K562 (cell line): ENCODE results near the gene LMAN1L. TPM values are rescaled to one million over a fixed set of nuclear protein-coding genes. Genes with fewer than 3 reads are reported as not detected.

ENCODE experiments used
- ATAC-seq: fragments of 200-7000 bp; cut with Tn5 transposase; 3 replicates; pipeline ENCODE4 v1.9.1; 2020; ENCODE audit warnings: moderate library complexity
- BruUV-seq: library from RNA; stranded (reverse); fragments of 400-500 nt; replicated peaks from 2 replicates; lab custom pipeline; 2021; lab: Mats Ljungman, UMichigan
- CTCF ChIA-PET: fragments of 300-600 bp; formaldehyde crosslinking; extraction: SDS; loops from one replicate; lab custom pipeline; 2021; ENCODE audit warnings: low intra/inter-chr PET ratio; lab: Yijun Ruan, JAX
- POLR2A ChIA-PET: fragments of 300-600, 350-650 bp; sonication (Branson Sonifier 250); formaldehyde crosslinking; extraction: SDS; loops from one replicate; lab custom pipeline; 2021; ENCODE audit warnings: antibody characterized with exemption, inconsistent platforms; lab: Yijun Ruan, JAX
- DNase-seq, 4 experiments: peaks; one replicate each; pipeline versions ENCODE4 v3.0.0 to v3.0.0-alpha.2; 2011 to 2018; ENCODE audit warnings: low spot score in 3 of 4, mixed read lengths in 3 of 4; ENCODE audit errors: extremely low read depth in 1 of 4
- FAIRE-seq: peaks from 2 replicates; lab custom pipeline; 2011; peaks lifted over from hg19 to GRCh38; lab: Jason Lieb, UNC
- H2AFZ ChIP-seq: 2 replicates; pipeline ENCODE4 v1.6.0; 2011; ENCODE audit warnings: low read depth, low read length, control low read depth, inconsistent platforms
- H3K27ac ChIP-seq: fragments of 200-600 bp; 3 replicates; pipeline ENCODE4 v1.8.0; 2011; ENCODE audit warnings: low read depth, mild to moderate bottlenecking, control low read depth, inconsistent platforms, low read length, moderate library complexity, mixed read lengths; ENCODE audit errors: extremely low read depth
- H3K27me3 ChIP-seq, 2 experiments: fragments of 300-600 bp in 1 of 2; 2 replicates in 1 of 2; 3 replicates in 1 of 2; pipeline versions ENCODE4 v1.6.0 to v1.8.0; 2011; ENCODE audit warnings: inconsistent platforms in 2 of 2, low read length in 2 of 2, mild to moderate bottlenecking in 1 of 2, mixed read lengths in 1 of 2, moderate library complexity in 1 of 2; ENCODE audit not compliant: control insufficient read depth in 2 of 2, insufficient read depth in 2 of 2
- H3K36me3 ChIP-seq: fragments of 300-600 bp; 3 replicates; pipeline ENCODE4 v1.8.0; 2011; ENCODE audit warnings: mild to moderate bottlenecking, low read length, inconsistent platforms; ENCODE audit not compliant: control insufficient read depth, insufficient read depth
- H3K4me1 ChIP-seq, 2 experiments: fragments of 200-600 bp in 1 of 2; replicated peaks in 1 of 2; 2 replicates in 1 of 2; 3 replicates in 1 of 2; pipeline versions ENCODE4 v1.5.1 to v1.8.0; 2011; ENCODE audit warnings: inconsistent platforms in 2 of 2, low read length in 2 of 2, mild to moderate bottlenecking in 1 of 2, mixed read lengths in 1 of 2, moderate library complexity in 1 of 2; ENCODE audit not compliant: control insufficient read depth in 2 of 2, insufficient read depth in 2 of 2
- H3K4me2 ChIP-seq: 2 replicates; pipeline ENCODE4 v1.6.1; 2011; ENCODE audit warnings: low read length, control low read depth, inconsistent platforms, mixed read lengths; ENCODE audit not compliant: insufficient read depth
- H3K4me3 ChIP-seq: fragments of 200-600 bp; sonication (generic), shearing (Covaris generic); 2 replicates; pipeline ENCODE4 v1.5.1; 2016; ENCODE audit warnings: control low read depth, inconsistent platforms
- H3K79me2 ChIP-seq: fragments of 200-600 bp; 3 replicates; pipeline ENCODE4 v1.8.0; 2011; ENCODE audit warnings: low read length, inconsistent platforms; ENCODE audit not compliant: control insufficient read depth, insufficient read depth
- H3K9ac ChIP-seq, 2 experiments: 2 replicates each; pipeline versions ENCODE4 v1.6.0 to v1.6.1; 2011; ENCODE audit warnings: low read depth in 2 of 2, low read length in 2 of 2, control low read depth in 1 of 2, inconsistent platforms in 1 of 2, mild to moderate bottlenecking in 1 of 2, mixed read lengths in 1 of 2; ENCODE audit not compliant: insufficient read depth in 1 of 2
- H3K9me1 ChIP-seq: one replicate; pipeline ENCODE4 v1.6.0; 2011; ENCODE audit warnings: inconsistent platforms, mild to moderate bottlenecking, low read length, moderate library complexity; ENCODE audit not compliant: control insufficient read depth, insufficient read depth
- H3K9me3 ChIP-seq: replicated peaks from 2 replicates; pipeline ENCODE4 v1.5.1; 2011; ENCODE audit warnings: low read depth, low read length, inconsistent platforms; ENCODE audit not compliant: control insufficient read depth, insufficient read depth
- H4K20me1 ChIP-seq: replicated peaks from 2 replicates; pipeline ENCODE4 v1.6.1; 2011; ENCODE audit warnings: low read length, inconsistent platforms, mixed read lengths; ENCODE audit not compliant: control insufficient read depth, insufficient read depth
- ELF4 ChIP-seq: fragments of 450-650 bp; formaldehyde crosslinking; IDR thresholded peaks from 2 replicates; pipeline ENCODE4 v1.4.0; 2022; ENCODE audit warnings: missing genetic modification characterization
- MTA2 ChIP-seq: fragments of 450-650 bp; IDR thresholded peaks from 2 replicates; pipeline ENCODE4 v1.6.1; 2016; ENCODE audit warnings: low read depth
- PHF20 ChIP-seq: fragments of 450-650 bp; IDR thresholded peaks from 2 replicates; pipeline ENCODE4 v1.6.1; 2018; ENCODE audit not compliant: partially characterized antibody
- TCF7 ChIP-seq: sonication (generic); IDR thresholded peaks from 2 replicates; pipeline ENCODE4 v1.6.1; 2016; ENCODE audit warnings: antibody characterized with exemption, borderline replicate concordance
- TEAD1 ChIP-seq, 2 experiments: fragments of 450-650 bp in 1 of 2; sonication (generic) in 1 of 2; formaldehyde crosslinking; IDR thresholded peaks; 2 replicates each; pipeline versions ENCODE4 v1.4.0 to v1.8.0; 2020 to 2022; ENCODE audit warnings: mild to moderate bottlenecking in 2 of 2, missing genetic modification reagents in 1 of 2
- TOE1 ChIP-seq, 2 experiments: fragments of 450-650 bp in 1 of 2; sonication (generic) in 1 of 2; formaldehyde crosslinking in 1 of 2; IDR thresholded peaks; 2 replicates each; pipeline versions ENCODE4 v1.7.1 to v1.8.0; 2016 to 2022; ENCODE audit warnings: borderline replicate concordance in 2 of 2, mild to moderate bottlenecking in 2 of 2, antibody characterized with exemption in 1 of 2, inconsistent platforms in 1 of 2, low read depth in 1 of 2, missing genetic modification reagents in 1 of 2, moderate library complexity in 1 of 2
- U2AF1 ChIP-seq: fragments of 200-400 bp; formaldehyde crosslinking; optimal IDR thresholded peaks from 2 replicates; pipeline ENCODE3; 2017; ENCODE audit warnings: mild to moderate bottlenecking, low read depth, low read length, moderate library complexity
- ZNF184 ChIP-seq: sonication (generic); formaldehyde crosslinking; IDR thresholded peaks from 2 replicates; pipeline ENCODE4 v1.5.0; 2020; ENCODE audit warnings: missing genetic modification reagents
- ZNF274 ChIP-seq: IDR thresholded peaks from 2 replicates; pipeline ENCODE4 v1.6.1; 2011; ENCODE audit warnings: low read depth, mild to moderate bottlenecking, low read length, moderate library complexity, borderline replicate concordance
- ZNF431 ChIP-seq: sonication (generic); formaldehyde crosslinking; IDR thresholded peaks from 2 replicates; pipeline ENCODE4 v1.8.0; 2022; ENCODE audit warnings: mild to moderate bottlenecking, missing genetic modification reagents
- ZNF695 ChIP-seq: fragments of 450-650 bp; formaldehyde crosslinking; IDR thresholded peaks from 2 replicates; pipeline ENCODE4 v1.4.0; 2020; ENCODE audit warnings: mild to moderate bottlenecking, moderate library complexity
- ZZZ3 ChIP-seq: fragments of 450-650 bp; IDR thresholded peaks from 2 replicates; pipeline ENCODE4 v1.6.1; 2016; ENCODE audit warnings: antibody characterized with exemption, mild to moderate bottlenecking, moderate library complexity
- WGBS: fragments of 100-300 bp; shearing (Covaris generic); methylation state at CpG from one replicate; pipeline ENCODE4 v1.1.6; 2016; ENCODE audit warnings: low coverage, mixed read lengths; ENCODE audit not compliant: insufficient coverage; ENCODE audit errors: missing lambda C conversion rate; 5-methylcytosine and 5-hydroxymethylcytosine counted together
- in situ Hi-C: fragments of 300-500 bp; cut with MboI; formaldehyde crosslinking; loops from 4 replicates; pipeline ENCODE4 v1.15.0; 2018; ENCODE audit warnings: inconsistent platforms, mixed read lengths
- intact Hi-C: fragments of 100-400 bp; cut with micrococcal nuclease; formaldehyde crosslinking; loops from 2 replicates; pipeline ENCODE4 v1.14.2; 2022
- polyA plus RNA-seq, 8 experiments: library from polyadenylated mRNA; depleted of rRNA in 4 of 8; stranded (reverse) in 5 of 8; unstranded in 3 of 8; fragments of >200 nt; fragmentation: Nextera tagmentation in 2 of 8; fragmentation: Illumina TruSeq in 1 of 8; extraction: Ambion mirVana in 2 of 8; extraction: Trizol in 1 of 8; gene quantifications; 2 replicates each; pipeline versions ENCODE4 v1.2.1 to v1.2.3, GENCODE V29; 2011 to 2014; ENCODE audit warnings: inconsistent platforms in 1 of 8, missing spikeins in 1 of 8
- total RNA-seq, 7 experiments: library from RNA; depleted of rRNA in 6 of 7; stranded (reverse); fragments of >200 nt in 6 of 7; fragmentation: Illumina TruSeq in 2 of 7; extraction: Trizol in 2 of 7; gene quantifications; 2 replicates each; pipeline versions ENCODE4 v1.2.1 to v1.2.3, GENCODE V29; 2011 to 2021; ENCODE audit warnings: low replicate concordance in 1 of 7
- TF ChIP-seq, protein P1 (sequence below): fragments of 250-450 bp; sonication (Bioruptor Pico); IDR thresholded peaks from 2 replicates; pipeline ENCODE4 v1.8.0; 2022; ENCODE audit warnings: inconsistent platforms

Gene LMAN1L
- total and polyA plus RNA-seq, 9 of the 15 experiments (the other 6 are each of a cell fraction or from before 2014, with no cell fraction given), result not detected

DNA sequence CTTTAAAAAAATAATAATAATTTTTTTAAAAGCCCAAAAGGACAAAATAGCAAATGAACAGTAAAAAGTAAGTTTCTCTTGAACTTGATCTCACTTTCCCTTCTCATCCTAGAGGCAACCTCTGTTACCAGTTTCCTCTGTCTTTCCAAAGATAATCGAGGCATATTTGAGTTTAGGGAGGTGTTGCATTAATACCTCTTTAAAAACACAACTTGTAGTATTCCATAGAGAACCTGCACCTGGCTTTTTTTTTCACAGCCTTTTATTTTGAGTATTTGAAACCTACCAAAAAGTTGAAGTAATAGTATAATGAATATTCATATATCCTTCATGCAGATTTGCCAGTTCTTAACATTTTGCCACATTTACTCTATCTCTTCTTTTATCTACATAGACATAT, 21.6 kb upstream of the LMAN1L start:
- peaks cover 37% of the 10 kb centered on the region for H4K20me1 ChIP-seq
- H3K27me3 ChIP-seq, result no peaks in the 10 kb centered on the region
- H3K79me2 ChIP-seq, result peaks cover 71% of the 10 kb centered on the region
- H2AFZ ChIP-seq, result no peak overlapping the region
- FAIRE-seq (no peak), DNase-seq (no peak), ATAC-seq (no peak)
- H3K9ac ChIP-seq, result no peak overlapping the region
- H3K9me1 ChIP-seq, result no peaks in the 10 kb centered on the region
- peaks cover 24 to 46% of the 10 kb centered on the region in 2 experiments for H3K4me1 ChIP-seq
- intact Hi-C loops, result no loop called here
- no peak overlapping the region for H3K4me2 ChIP-seq
- in situ Hi-C loops, result no loop called here
- POLR2A ChIA-PET, result interaction anchor here (0.6 kb wide), 1 partner anchor 279 kb away, joined by 3 read pairs; no protein-coding TSS in a partner anchor
- no peaks in the 10 kb centered on the region for H3K9me3 ChIP-seq
- TF ChIP-seq MTA2 (no peak), ZNF431 (CRISPR knock-in tag) (no peak), ELF4 (no peak), TOE1 (IDR thresholded peaks at IDR 0.05; ENCODE audit: borderline replicate concordance) (no peak), TOE1 (CRISPR knock-in tag; IDR thresholded peaks at IDR 0.05; ENCODE audit: borderline replicate concordance, low read depth) (no peak)
- no peak overlapping the region for H3K27ac ChIP-seq
- H3K4me3 ChIP-seq, result no peak overlapping the region
- peaks cover 73% of the 10 kb centered on the region; the same call in 2 of the 3 replicates for H3K36me3 ChIP-seq
- BruUV-seq, result no TSS peak
- WGBS, result 65% methylated on average over 1 of the region's 1 CpG
- CTCF ChIA-PET, result no interaction called here

DNA sequence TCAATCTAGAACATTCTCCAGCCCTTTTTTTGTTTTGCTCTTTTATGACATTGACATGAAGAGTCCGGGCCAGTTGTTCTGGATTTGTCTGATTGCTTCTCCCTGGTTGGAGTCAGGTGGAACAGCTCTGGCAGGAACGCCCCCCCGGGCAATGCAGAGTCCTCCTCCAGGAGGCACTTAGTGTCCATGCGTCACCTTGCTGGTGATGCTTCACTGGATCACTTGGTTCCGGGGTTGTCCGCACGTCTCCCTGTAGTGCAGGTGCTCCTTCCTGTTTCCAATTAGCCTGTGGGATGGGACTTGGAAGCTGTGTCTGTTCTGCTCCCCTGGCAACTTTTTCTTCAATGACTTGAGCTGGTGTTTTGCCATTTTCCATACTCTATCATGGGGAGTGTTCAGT, 21.0 kb upstream of the LMAN1L start:
- Histone ChIP-seq H3K9me1 (no peaks in the 10 kb centered on the region), H2AFZ (no peak overlapping the region), H3K4me3 (no peak overlapping the region), H3K27ac (no peak overlapping the region), H3K27me3 (no peaks in the 10 kb centered on the region), H3K9me3 (no peaks in the 10 kb centered on the region), H3K9ac (no peak overlapping the region), H3K4me2 (no peak overlapping the region), H3K4me1 (peaks cover 21 to 41% of the 10 kb centered on the region in 2 experiments), H4K20me1 (peaks cover 37% of the 10 kb centered on the region), H3K36me3 (peaks cover 67% of the 10 kb centered on the region; the same call in 2 of the 3 replicates), H3K79me2 (peaks cover 65% of the 10 kb centered on the region)
- WGBS, result 88% methylated on average over 7 of the region's 7 CpGs
- in situ Hi-C loops (no loop called here), intact Hi-C loops (no loop called here)
- CTCF ChIA-PET, result no interaction called here
- DNase-seq (no peak), FAIRE-seq (no peak), ATAC-seq (no peak)
- no TSS peak for BruUV-seq
- POLR2A ChIA-PET, result interaction anchor here (1.8 kb wide), 1 partner anchor 18 kb away, joined by 8 read pairs; no protein-coding TSS in a partner anchor
- TF ChIP-seq, protein P1, sequence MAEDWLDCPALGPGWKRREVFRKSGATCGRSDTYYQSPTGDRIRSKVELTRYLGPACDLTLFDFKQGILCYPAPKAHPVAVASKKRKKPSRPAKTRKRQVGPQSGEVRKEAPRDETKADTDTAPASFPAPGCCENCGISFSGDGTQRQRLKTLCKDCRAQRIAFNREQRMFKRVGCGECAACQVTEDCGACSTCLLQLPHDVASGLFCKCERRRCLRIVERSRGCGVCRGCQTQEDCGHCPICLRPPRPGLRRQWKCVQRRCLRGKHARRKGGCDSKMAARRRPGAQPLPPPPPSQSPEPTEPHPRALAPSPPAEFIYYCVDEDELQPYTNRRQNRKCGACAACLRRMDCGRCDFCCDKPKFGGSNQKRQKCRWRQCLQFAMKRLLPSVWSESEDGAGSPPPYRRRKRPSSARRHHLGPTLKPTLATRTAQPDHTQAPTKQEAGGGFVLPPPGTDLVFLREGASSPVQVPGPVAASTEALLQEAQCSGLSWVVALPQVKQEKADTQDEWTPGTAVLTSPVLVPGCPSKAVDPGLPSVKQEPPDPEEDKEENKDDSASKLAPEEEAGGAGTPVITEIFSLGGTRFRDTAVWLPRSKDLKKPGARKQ, result no peak
- TF ChIP-seq PHF20 (no peak), TCF7 (no peak), ZZZ3 (no peak), ZNF184 (CRISPR knock-in tag) (no peak), ZNF274 (no peak), TEAD1 (CRISPR knock-in tag; IDR thresholded peaks at IDR 0.05) (no peak), U2AF1 (no peak), ZNF695 (CRISPR knock-in tag) (no peak)
